Small intestine (tissue), 7 donors: ENCODE measurements around the gene CDIP1. TPM values are rescaled to one million over a fixed set of nuclear protein-coding genes. Genes with fewer than 3 reads are reported as not detected.

Experiments
- DNase-seq, 2 donors: peaks; one replicate each; pipeline versions ENCODE4 v3.0.0 to v3.0.0-alpha.2; 2013
- FAIRE-seq: peaks from 2 replicates; lab custom pipeline; 2012; peaks lifted over from hg19 to GRCh38; lab: Jason Lieb, UNC
- H3K27ac ChIP-seq, 3 donors: one replicate each; pipeline ENCODE4 v1.5.1; 2013; ENCODE audit warnings: low read length in 2 of 3, mild to moderate bottlenecking in 2 of 3, control low read depth in 1 of 3, inconsistent platforms in 1 of 3, low read depth in 1 of 3, moderate library complexity in 1 of 3
- H3K27me3 ChIP-seq, 3 donors: one replicate each; pipeline ENCODE4 v1.6.1; 2013; ENCODE audit warnings: low read length in 3 of 3, inconsistent platforms in 1 of 3; ENCODE audit not compliant: control insufficient read depth in 3 of 3, insufficient read depth in 3 of 3
- H3K36me3 ChIP-seq, 3 donors: one replicate each; pipeline ENCODE4 v1.6.1; 2013; ENCODE audit warnings: low read length in 3 of 3, inconsistent platforms in 1 of 3, low read depth in 1 of 3, mild to moderate bottlenecking in 1 of 3, moderate library complexity in 1 of 3; ENCODE audit not compliant: control insufficient read depth in 3 of 3, insufficient read depth in 2 of 3
- H3K4me1 ChIP-seq, 3 donors: one replicate each; pipeline ENCODE4 v1.6.1; 2013; ENCODE audit warnings: low read length in 2 of 3, inconsistent platforms in 1 of 3, low read depth in 1 of 3, mild to moderate bottlenecking in 1 of 3, moderate library complexity in 1 of 3; ENCODE audit not compliant: control insufficient read depth in 3 of 3, insufficient read depth in 2 of 3
- H3K4me3 ChIP-seq, 3 donors: one replicate each; pipeline ENCODE4 v1.5.1; 2013; ENCODE audit warnings: low read length in 3 of 3, control low read depth in 1 of 3, inconsistent platforms in 1 of 3, low read depth in 1 of 3, mild to moderate bottlenecking in 1 of 3, moderate library complexity in 1 of 3
- H3K9me3 ChIP-seq, 2 donors: one replicate each; pipeline ENCODE4 v1.6.1; 2013; ENCODE audit warnings: low read depth in 1 of 2, low read length in 1 of 2; ENCODE audit not compliant: control insufficient read depth in 2 of 2, insufficient read depth in 1 of 2
- WGBS, 3 donors: extraction: QIAGEN DNeasy Blood & Tissue Kit; methylation state at CpG; one replicate each; pipeline ENCODE4 v1.1.7; 2013; 5-methylcytosine and 5-hydroxymethylcytosine counted together
- polyA plus RNA-seq, 4 donors: library from polyadenylated mRNA; stranded (reverse) in 3 of 4; unstranded in 1 of 4; fragments of 200-250 nt in 3 of 4; fragments of 120-200 nt in 1 of 4; gene quantifications; one replicate each; pipeline versions ENCODE4 v1.2.1 to v1.2.3, GENCODE V29; 2013
- donor health status: healthy with polysubstance abuse.
- donor health status: control.
- donor health status: control.
- donor health status: Bipolar disorder and iron deficiency.
- donor health status: healthy.

The CDIP1 gene
- polyA plus RNA-seq, 4 donors = 26.5 to 49.9 (median 42.3) TPM

GRCh38 chr16:4525634-4526277 lies 12.8 kb downstream of the CDIP1 start:
- Histone ChIP-seq H3K4me3 (no peak overlapping the region), H3K27ac (no peak overlapping the region), H3K27me3 (no peaks in the 10 kb centered on the region), H3K4me1 (peaks cover 10 to 18% (median 12%) of the 10 kb centered on the region in 3 donors), H3K9me3 (no peaks in the 10 kb centered on the region), H3K36me3 (peaks cover 0 to 42% (median 0%) of the 10 kb centered on the region in 3 donors)
- DNase-seq = no peak
- FAIRE-seq = no peak
- 74 to 86% (median 85%) methylated on average over 13 of the region's 13 CpGs for WGBS, 3 donors

GRCh38 chr16:4525069-4525468 lies 13.5 kb downstream of the CDIP1 start:
- FAIRE-seq (no peak), DNase-seq (no peak)
- peaks cover 0 to 42% (median 0%) of the 10 kb centered on the region in 3 donors for H3K36me3 ChIP-seq
- 65 to 92% (median 80%) methylated on average over 7 of the region's 7 CpGs for WGBS, 3 donors
- no peaks in the 10 kb centered on the region for H3K9me3 ChIP-seq
- no peaks in the 10 kb centered on the region for H3K27me3 ChIP-seq
- peaks cover 10 to 18% (median 12%) of the 10 kb centered on the region in 3 donors for H3K4me1 ChIP-seq
- H3K27ac ChIP-seq = no peak overlapping the region
- H3K4me3 ChIP-seq = no peak overlapping the region

- Histone ChIP-seq H3K9me3 (no peaks in the 10 kb centered on the region), H3K27me3 (no peaks in the 10 kb centered on the region), H3K36me3 (peaks cover 0 to 39% (median 0%) of the 10 kb centered on the region in 3 donors), H3K4me3 (no peak overlapping the region), H3K27ac (no peak overlapping the region), H3K4me1 (peaks cover 10 to 17% (median 12%) of the 10 kb centered on the region in 3 donors)
- FAIRE-seq = no peak
- DNase-seq = peak in 1 of 2 donors; percentile 55
Measured at GRCh38 chr16:4524571-4524970, 14.0 kb downstream of the CDIP1 start.

GRCh38 chr16:4523686-4524085 lies 14.9 kb downstream of the CDIP1 start:
- Histone ChIP-seq H3K27me3 (no peaks in the 10 kb centered on the region), H3K9me3 (no peaks in the 10 kb centered on the region), H3K36me3 (peaks cover 0 to 39% (median 0%) of the 10 kb centered on the region in 3 donors), H3K4me1 (peaks cover 8 to 16% (median 12%) of the 10 kb centered on the region in 3 donors), H3K27ac (no peak overlapping the region), H3K4me3 (no peak overlapping the region)
- no peak for FAIRE-seq
- 96 to 100% (median 98%) methylated on average over 4 of the region's 4 CpGs for WGBS, 3 donors
- no peak for DNase-seq

GRCh38 chr16:4522051-4522581 lies 16.5 kb downstream of the CDIP1 start:
- H3K27me3 ChIP-seq = no peaks in the 10 kb centered on the region
- no peak overlapping the region for H3K4me3 ChIP-seq
- WGBS, 3 donors = 68 to 81% (median 73%) methylated on average over 8 of the region's 8 CpGs
- no peak for DNase-seq
- no peak for FAIRE-seq
- H3K4me1 ChIP-seq = peaks cover 8 to 13% (median 10%) of the 10 kb centered on the region in 3 donors
- H3K36me3 ChIP-seq = peaks cover 0 to 49% (median 0%) of the 10 kb centered on the region in 3 donors
- H3K9me3 ChIP-seq = no peaks in the 10 kb centered on the region
- H3K27ac ChIP-seq = no peak overlapping the region

- H3K4me3 ChIP-seq = no peak overlapping the region
- DNase-seq (no peak), FAIRE-seq (no peak)
- no peaks in the 10 kb centered on the region for H3K9me3 ChIP-seq
- no peak overlapping the region for H3K27ac ChIP-seq
- no peaks in the 10 kb centered on the region for H3K27me3 ChIP-seq
- WGBS, 3 donors = 85 to 94% (median 93%) methylated on average over 7 of the region's 7 CpGs
- H3K36me3 ChIP-seq = peaks cover 0 to 46% (median 0%) of the 10 kb centered on the region in 3 donors
- peaks cover 9 to 13% (median 10%) of the 10 kb centered on the region in 3 donors for H3K4me1 ChIP-seq
Measured at GRCh38 chr16:4520913-4521312, 17.7 kb downstream of the CDIP1 start.

GRCh38 chr16:4519274-4520058 lies 19.1 kb downstream of the CDIP1 start:
- Histone ChIP-seq H3K27ac (no peak overlapping the region), H3K9me3 (no peaks in the 10 kb centered on the region), H3K4me1 (peaks cover 1 to 3% (median 2%) of the 10 kb centered on the region in 3 donors), H3K27me3 (no peaks in the 10 kb centered on the region), H3K4me3 (no peak overlapping the region), H3K36me3 (peaks cover 0 to 40% (median 0%) of the 10 kb centered on the region in 3 donors)
- DNase-seq (no peak), FAIRE-seq (no peak)
- 85 to 91% (median 90%) methylated on average over 13 to 15 of the region's 15 CpGs for WGBS, 3 donors
